Ovary (tissue), 9 donors: Measurements from ENCODE around the gene PELO. TPM values are rescaled to one million over a fixed set of nuclear protein-coding genes. Genes with fewer than 3 reads are reported as not detected.

Experiments
- DNase-seq, 5 donors: peaks; one replicate each; pipeline ENCODE4 v3.0.0-alpha.2; 2019 to 2020
- H3K27ac ChIP-seq, 2 donors: fragments of 200-600 bp; one replicate each; pipeline versions ENCODE4 v1.5.1 to v1.8.0; 2019 to 2022
- H3K27me3 ChIP-seq: fragments of 200-600 bp; one replicate; pipeline ENCODE4 v1.8.0; 2022
- H3K36me3 ChIP-seq: fragments of 200-600 bp; sonication (generic); one replicate; pipeline ENCODE4 v1.5.1; 2019
- H3K4me1 ChIP-seq: one replicate; pipeline ENCODE4 v1.8.1; 2013; ENCODE audit warnings: mild to moderate bottlenecking, moderate library complexity; ENCODE audit not compliant: insufficient read depth
- H3K4me3 ChIP-seq: fragments of 200-600 bp; sonication (generic); one replicate; pipeline ENCODE4 v1.5.1; 2017
- H3K9me3 ChIP-seq, 2 donors: fragments of 200-600 bp in 1 of 2; sonication (generic) in 1 of 2; one replicate each; pipeline versions ENCODE4 v1.5.1 to v1.8.1; 2013 to 2019; ENCODE audit warnings: mild to moderate bottlenecking in 1 of 2, moderate library complexity in 1 of 2
- CTCF ChIP-seq, 3 donors: fragments of 450-650 bp in 2 of 3; fragments of 200-600 bp in 1 of 3; IDR thresholded peaks; one replicate each; pipeline versions ENCODE4 v1.5.1 to v1.8.0; 2016 to 2022; ENCODE audit warnings: antibody characterized with exemption in 3 of 3, mild to moderate bottlenecking in 1 of 3
- EP300 ChIP-seq: sonication (generic); formaldehyde crosslinking; IDR thresholded peaks from one replicate; pipeline ENCODE4 v1.6.1; 2017; ENCODE audit warnings: antibody characterized with exemption
- POLR2A ChIP-seq: fragments of 450-650 bp; IDR thresholded peaks from one replicate; pipeline ENCODE4 v1.6.1; 2017; ENCODE audit warnings: antibody characterized with exemption, mild to moderate bottlenecking, moderate library complexity
- WGBS, 3 donors: extraction: QIAGEN DNeasy Blood & Tissue Kit in 1 of 3; methylation state at CpG; one replicate each; pipeline versions ENCODE4 v1.1.5 to v1.1.7; 2013 to 2017; 5-methylcytosine and 5-hydroxymethylcytosine counted together
- intact Hi-C, 4 donors: fragments of 100-400 bp; cut with DNase I; formaldehyde crosslinking; loops; one replicate each; pipeline versions ENCODE4 v1.11.0 to v1.15.1; 2022 to 2023
- polyA plus RNA-seq, 2 donors: library from polyadenylated mRNA; stranded (reverse); fragments of 200-250 nt in 1 of 2; fragments of 350-450 nt in 1 of 2; fragmentation: Illumina TruSeq in 1 of 2; extraction: RNeasy Lipid Tissue Mini Kit (QIAGEN cat#74804) in 1 of 2; gene quantifications; one replicate each; pipeline ENCODE4 v1.2.3, GENCODE V29; 2013 to 2014
- total RNA-seq, 7 donors: library from RNA; depleted of rRNA in 2 of 7; stranded (reverse); fragments of >200 nt in 2 of 7; fragmentation: NEBNext Ultra II Directional in 3 of 7; extraction: Animal tissue kit (Norgen Biotek cat#: 25700) in 3 of 7; gene quantifications; one replicate each; pipeline versions ENCODE4 v1.1.0 to v1.2.4, GENCODE V29; 2016 to 2023
- donor health status: DM: no; HTN: no; CAD: no; lungs with moderate emphysema.
- donor health status: DM: no; HTN: no; CAD: no.
- donor health status: Bipolar disorder and iron deficiency.
- donor health status: DM: yes; HTN: yes; CAD: no.
- donor health status: DM: no; HTN: no; CAD: no.
- donor health status: DM: yes; HTN: yes; CAD: no.

Gene PELO
- total and polyA plus RNA-seq, 9 donors: 6.3 to 19.0 (median 11.8) TPM

GRCh38 chr5:52831786-52832511 lies 44.2 kb downstream of the PELO start:
- no peak for TF ChIP-seq CTCF (IDR thresholded peaks at IDR 0.05)
- no peak for TF ChIP-seq POLR2A
- H3K4me3 ChIP-seq: no peak overlapping the region
- H3K27ac ChIP-seq: no peak overlapping the region
- intact Hi-C loops: no loop called here
- DNase-seq: no peak
- no peaks in the 10 kb centered on the region for H3K36me3 ChIP-seq
- H3K4me1 ChIP-seq: no peaks in the 10 kb centered on the region
- whole genome bisulfite sequencing, 3 donors: 86 to 92% (median 89%) methylated on average over 2 of the region's 2 CpGs
- no peaks in the 10 kb centered on the region for H3K9me3 ChIP-seq
- H3K27me3 ChIP-seq: no peaks in the 10 kb centered on the region

- no peaks in the 10 kb centered on the region for H3K4me1 ChIP-seq
- 95 to 97% (median 95%) methylated on average over 2 of the region's 2 CpGs for WGBS, 3 donors
- DNase-seq: no peak
- H3K4me3 ChIP-seq: no peak overlapping the region
- no peaks in the 10 kb centered on the region for H3K27me3 ChIP-seq
- intact Hi-C loops: no loop called here
- H3K9me3 ChIP-seq: no peaks in the 10 kb centered on the region
- H3K36me3 ChIP-seq: no peaks in the 10 kb centered on the region
- no peak for TF ChIP-seq POLR2A
- TF ChIP-seq EP300: no peak
- no peak for TF ChIP-seq CTCF (IDR thresholded peaks at IDR 0.05)
- no peak overlapping the region for H3K27ac ChIP-seq
Observed at GRCh38 chr5:52834320-52834719, 46.6 kb downstream of the PELO start.

GRCh38 chr5:52837068-52837467 lies 49.4 kb downstream of the PELO start:
- TF ChIP-seq POLR2A: no peak
- no peak for TF ChIP-seq CTCF (IDR thresholded peaks at IDR 0.05)
- TF ChIP-seq EP300: no peak
- H3K27me3 ChIP-seq: no peaks in the 10 kb centered on the region
- intact Hi-C loops: no loop called here
- peaks cover under 1% of the 10 kb centered on the region for H3K4me1 ChIP-seq
- WGBS, 3 donors: 63 to 74% (median 72%) methylated on average over 7 of the region's 7 CpGs
- no peaks in the 10 kb centered on the region for H3K36me3 ChIP-seq
- no peak overlapping the region for H3K27ac ChIP-seq
- DNase-seq: peak in 1 of 5 donors; percentile 15
- H3K9me3 ChIP-seq: no peaks in the 10 kb centered on the region
- no peak overlapping the region for H3K4me3 ChIP-seq

Other genes with a start within 250 kb of the PELO start
- 10 to 100 TPM; 10.4 to 17.1 (median 14.7) TPM for gene ITGA1, start within 50 bp of the PELO start, total RNA-seq
- 10 to 100 TPM in 1 of 2 donors, 1 to 10 TPM in 1; 4.9 to 41.2 TPM for gene ITGA1, start within 50 bp of the PELO start, polyA plus RNA-seq
- 1 to 10 TPM in 6 of 7 donors, under 1 TPM in 1; 0.36 to 2.9 (median 1.7) TPM for gene ITGA2, start 201.4 kb downstream of the PELO start, total RNA-seq
- 1 to 10 TPM in 1 of 2 donors, under 1 TPM in 1; 0.86 to 8.4 TPM for gene ITGA2, start 201.4 kb downstream of the PELO start, polyA plus RNA-seq